ENCODE measurements around the gene METRNL. TPM values are rescaled to one million over a fixed set of nuclear protein-coding genes. Genes with fewer than 3 reads are reported as not detected.

METRNL gene
- total RNA-seq, 1 experiment from 2014 or later, result 58.7 TPM

DNA sequence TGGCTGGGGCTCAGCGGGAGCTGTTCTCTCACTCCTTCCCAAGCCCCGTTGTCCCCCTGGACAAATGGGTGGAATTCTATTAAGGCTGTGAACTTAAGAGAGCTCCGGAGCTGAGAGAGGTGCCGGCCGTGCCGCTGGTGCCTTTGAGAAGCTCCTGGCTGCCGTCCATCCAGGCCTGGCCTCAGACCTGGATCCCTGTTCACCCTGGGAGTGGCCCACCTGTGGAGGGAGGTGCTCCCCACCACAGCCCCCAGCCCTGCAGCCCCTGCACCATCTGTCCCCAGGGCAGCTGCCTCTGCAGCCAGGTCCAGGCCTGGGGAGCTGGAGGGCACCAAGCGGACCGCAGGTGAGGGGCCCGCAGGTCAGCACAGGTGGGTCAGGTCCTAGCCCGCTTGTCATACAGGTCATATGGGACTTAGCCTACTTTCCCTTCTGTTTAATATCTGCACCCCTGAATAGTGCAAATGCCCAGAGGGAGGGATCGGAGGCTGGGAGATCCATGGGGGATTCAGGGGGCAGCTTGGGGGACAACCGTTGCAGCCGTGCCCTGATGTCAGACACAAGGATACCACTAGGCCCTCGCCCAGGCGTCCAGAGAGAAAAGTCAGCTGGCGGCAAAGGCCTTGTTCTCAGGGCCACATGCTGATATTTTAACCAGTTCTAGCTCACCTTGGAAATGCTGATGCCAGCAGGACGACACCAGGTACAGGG lies 15.2 kb upstream of the METRNL start:
- ChIA-PET RAD21 (ENCODE audit: low non-redundant PET in 1 of 2, low total read pairs in 2 of 2, uncharacterized antibody in 2 of 2, unreplicated experiment in 2 of 2) (no interaction called here), POLR2A (no interaction called here), CTCF (no interaction called here)
- Histone ChIP-seq H3K9me2 (ENCODE audit: insufficient read depth) (no peaks in the 10 kb centered on the region), H4K20me1 (ENCODE audit: insufficient read depth) (no peaks in the 10 kb centered on the region), H3K4me1 (ENCODE audit: control insufficient read depth in 1 of 2, insufficient read depth in 2 of 2, low read length in 2 of 2) (peaks cover 4 to 9% of the 10 kb centered on the region in 2 experiments; a peak in 3 of 4 replicates), H3K27me3 (ENCODE audit: insufficient read depth, low read length) (no peaks in the 10 kb centered on the region), H3K9ac (ENCODE audit: low read length) (no peak overlapping the region), H3K9me3 (ENCODE audit: control insufficient read depth in 1 of 2, insufficient read depth in 1 of 2, low read depth in 1 of 2, low read length in 2 of 2) (no peaks in the 10 kb centered on the region), H3K4me3 (replicated peaks in 1 of 2; ENCODE audit: low read depth in 1 of 2, low read length in 2 of 2) (no peak overlapping the region), H3K36me3 (ENCODE audit: control insufficient read depth in 1 of 2, insufficient read depth in 2 of 2, low read length in 2 of 2) (no peaks in the 10 kb centered on the region), H3K4me2 (ENCODE audit: low read length) (peak overlapping the region; percentile 18; the same call in 1 of the 2 replicates), H2AFZ (ENCODE audit: low read depth, low read length, poor library complexity, severe bottlenecking) (no peak overlapping the region), H3K27ac (ENCODE audit: low read depth, low read length) (no peak overlapping the region), H3K79me2 (ENCODE audit: insufficient read depth, low read length) (no peaks in the 10 kb centered on the region)
- no peak for TF ChIP-seq SRF (IDR thresholded peaks at IDR 0.05; ENCODE audit: low read depth)
- TF ChIP-seq ZNF274 (IDR thresholded peaks at IDR 0.05; ENCODE audit: low read depth, low read length), result no peak
- no peak for TF ChIP-seq RAD21 (IDR thresholded peaks at IDR 0.05; ENCODE audit: low read depth)
- TF ChIP-seq ZFX (IDR thresholded peaks at IDR 0.05), result no peak
- TF ChIP-seq SIN3A (IDR thresholded peaks at IDR 0.05; ENCODE audit: low read depth), result no peak
- TF ChIP-seq EZH2 (IDR thresholded peaks at IDR 0.05), result no peak
- no peak for TF ChIP-seq POLR2AphosphoS5 (IDR thresholded peaks at IDR 0.05; ENCODE audit: low read depth, low read length)
- no peak for TF ChIP-seq TCF7L2 (IDR thresholded peaks at IDR 0.05; ENCODE audit: borderline replicate concordance, extremely low read depth, insufficient read depth, insufficient read length)
- no peak for TF ChIP-seq SP1 (IDR thresholded peaks at IDR 0.05; ENCODE audit: low read depth)
- TF ChIP-seq, protein P1, sequence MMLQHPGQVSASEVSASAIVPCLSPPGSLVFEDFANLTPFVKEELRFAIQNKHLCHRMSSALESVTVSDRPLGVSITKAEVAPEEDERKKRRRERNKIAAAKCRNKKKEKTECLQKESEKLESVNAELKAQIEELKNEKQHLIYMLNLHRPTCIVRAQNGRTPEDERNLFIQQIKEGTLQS (IDR thresholded peaks at IDR 0.05), result no peak
- TF ChIP-seq JUND (IDR thresholded peaks at IDR 0.05), result no peak
- TF ChIP-seq, protein P2, sequence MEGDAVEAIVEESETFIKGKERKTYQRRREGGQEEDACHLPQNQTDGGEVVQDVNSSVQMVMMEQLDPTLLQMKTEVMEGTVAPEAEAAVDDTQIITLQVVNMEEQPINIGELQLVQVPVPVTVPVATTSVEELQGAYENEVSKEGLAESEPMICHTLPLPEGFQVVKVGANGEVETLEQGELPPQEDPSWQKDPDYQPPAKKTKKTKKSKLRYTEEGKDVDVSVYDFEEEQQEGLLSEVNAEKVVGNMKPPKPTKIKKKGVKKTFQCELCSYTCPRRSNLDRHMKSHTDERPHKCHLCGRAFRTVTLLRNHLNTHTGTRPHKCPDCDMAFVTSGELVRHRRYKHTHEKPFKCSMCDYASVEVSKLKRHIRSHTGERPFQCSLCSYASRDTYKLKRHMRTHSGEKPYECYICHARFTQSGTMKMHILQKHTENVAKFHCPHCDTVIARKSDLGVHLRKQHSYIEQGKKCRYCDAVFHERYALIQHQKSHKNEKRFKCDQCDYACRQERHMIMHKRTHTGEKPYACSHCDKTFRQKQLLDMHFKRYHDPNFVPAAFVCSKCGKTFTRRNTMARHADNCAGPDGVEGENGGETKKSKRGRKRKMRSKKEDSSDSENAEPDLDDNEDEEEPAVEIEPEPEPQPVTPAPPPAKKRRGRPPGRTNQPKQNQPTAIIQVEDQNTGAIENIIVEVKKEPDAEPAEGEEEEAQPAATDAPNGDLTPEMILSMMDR (IDR thresholded peaks at IDR 0.05 in 2 of 3, conservative IDR thresholded peaks at IDR 0.05 in 1 of 3; ENCODE audit: borderline replicate concordance in 1 of 3, insufficient read depth in 1 of 3, low read depth in 2 of 3, low read length in 2 of 3), result no peak
- TF ChIP-seq EGR1 (IDR thresholded peaks at IDR 0.05; ENCODE audit: low read depth), result no peak
- TF ChIP-seq CEBPB (IDR thresholded peaks at IDR 0.05; ENCODE audit: low read depth), result no peak
- no peak for TF ChIP-seq ELF1 (IDR thresholded peaks at IDR 0.05; ENCODE audit: borderline replicate concordance, low read depth)
- TF ChIP-seq, protein P3, sequence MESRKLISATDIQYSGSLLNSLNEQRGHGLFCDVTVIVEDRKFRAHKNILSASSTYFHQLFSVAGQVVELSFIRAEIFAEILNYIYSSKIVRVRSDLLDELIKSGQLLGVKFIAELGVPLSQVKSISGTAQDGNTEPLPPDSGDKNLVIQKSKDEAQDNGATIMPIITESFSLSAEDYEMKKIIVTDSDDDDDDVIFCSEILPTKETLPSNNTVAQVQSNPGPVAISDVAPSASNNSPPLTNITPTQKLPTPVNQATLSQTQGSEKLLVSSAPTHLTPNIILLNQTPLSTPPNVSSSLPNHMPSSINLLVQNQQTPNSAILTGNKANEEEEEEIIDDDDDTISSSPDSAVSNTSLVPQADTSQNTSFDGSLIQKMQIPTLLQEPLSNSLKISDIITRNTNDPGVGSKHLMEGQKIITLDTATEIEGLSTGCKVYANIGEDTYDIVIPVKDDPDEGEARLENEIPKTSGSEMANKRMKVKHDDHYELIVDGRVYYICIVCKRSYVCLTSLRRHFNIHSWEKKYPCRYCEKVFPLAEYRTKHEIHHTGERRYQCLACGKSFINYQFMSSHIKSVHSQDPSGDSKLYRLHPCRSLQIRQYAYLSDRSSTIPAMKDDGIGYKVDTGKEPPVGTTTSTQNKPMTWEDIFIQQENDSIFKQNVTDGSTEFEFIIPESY (IDR thresholded peaks at IDR 0.05; ENCODE audit: extremely low read depth, insufficient replicate concordance, low read length), result no peak
- TF ChIP-seq REST (IDR thresholded peaks at IDR 0.05; ENCODE audit: low read depth), result no peak
- no peak for ATAC-seq
- DNase-seq (ENCODE audit: low read depth, low spot score), result no peak
- intact Hi-C loops (cut with micrococcal nuclease), result no loop called here
- BruUV-seq (replicated peaks), result no TSS peak
